K562 (cell line): ENCODE results near the gene CTIF. TPM values are rescaled to one million over a fixed set of nuclear protein-coding genes. Genes with fewer than 3 reads are reported as not detected.

Source experiments
- CBX3 ChIP-seq, 2 experiments: IDR thresholded peaks; 1 replicate in 1 of 2; 2 replicates in 1 of 2; pipeline ENCODE4 v1.6.1; 2012; ENCODE audit warnings: inconsistent platforms in 2 of 2, low read length in 2 of 2, borderline replicate concordance in 1 of 2, control low read depth in 1 of 2
- CTBP1 ChIP-seq: fragments of 450-650 bp; IDR thresholded peaks from 2 replicates; pipeline ENCODE4 v1.6.1; 2016; ENCODE audit warnings: borderline replicate concordance
- ELF2 ChIP-seq: fragments of 250-450 bp; sonication (Bioruptor Pico); IDR thresholded peaks from 2 replicates; pipeline ENCODE4 v1.5.0; 2021; ENCODE audit warnings: mild to moderate bottlenecking
- NCOA1 ChIP-seq: fragments of 450-650 bp; IDR thresholded peaks from 2 replicates; pipeline ENCODE4 v1.6.1; 2016; ENCODE audit warnings: low read depth
- PRPF4 ChIP-seq: fragments of 200-400 bp; formaldehyde crosslinking; IDR thresholded peaks from one replicate; pipeline ENCODE4 v1.6.1; 2017; ENCODE audit warnings: low read length, low read depth, mild to moderate bottlenecking; ENCODE audit not compliant: insufficient read depth, poor library complexity, severe bottlenecking
- RB1 ChIP-seq: fragments of 450-650 bp; IDR thresholded peaks from 2 replicates; pipeline ENCODE4 v1.6.1; 2017; ENCODE audit warnings: low read depth, mild to moderate bottlenecking
- SRSF7 ChIP-seq: fragments of 200-400 bp; formaldehyde crosslinking; optimal IDR thresholded peaks from 2 replicates; pipeline ENCODE3; 2017; ENCODE audit warnings: mild to moderate bottlenecking, low read depth, low read length
- TFAM ChIP-seq: fragments of 250-450 bp; sonication (Bioruptor Pico); conservative IDR thresholded peaks from 2 replicates; pipeline ENCODE4 v1.5.0; 2021; ENCODE audit warnings: mild to moderate bottlenecking, moderate library complexity
- TGIF2 ChIP-seq: sonication (generic); formaldehyde crosslinking; IDR thresholded peaks from 2 replicates; pipeline ENCODE4 v1.8.1; 2022; ENCODE audit warnings: mild to moderate bottlenecking, missing genetic modification reagents, moderate library complexity
- TOE1 ChIP-seq, 2 experiments: fragments of 450-650 bp in 1 of 2; sonication (generic) in 1 of 2; formaldehyde crosslinking in 1 of 2; IDR thresholded peaks; 2 replicates each; pipeline versions ENCODE4 v1.7.1 to v1.8.0; 2016 to 2022; ENCODE audit warnings: borderline replicate concordance in 2 of 2, mild to moderate bottlenecking in 2 of 2, antibody characterized with exemption in 1 of 2, inconsistent platforms in 1 of 2, low read depth in 1 of 2, missing genetic modification reagents in 1 of 2, moderate library complexity in 1 of 2
- ZNF124 ChIP-seq: sonication (generic); formaldehyde crosslinking; IDR thresholded peaks from 2 replicates; pipeline ENCODE4 v1.8.1; 2022; ENCODE audit warnings: missing genetic modification reagents
- ZNF444 ChIP-seq: fragments of 250-450 bp; sonication (Bioruptor Pico); IDR thresholded peaks from 2 replicates; pipeline ENCODE4 v1.4.0; 2020; ENCODE audit warnings: mild to moderate bottlenecking, moderate library complexity
- polyA plus RNA-seq, 8 experiments: library from polyadenylated mRNA; depleted of rRNA in 4 of 8; stranded (reverse) in 5 of 8; unstranded in 3 of 8; fragments of >200 nt; fragmentation: Nextera tagmentation in 2 of 8; fragmentation: Illumina TruSeq in 1 of 8; extraction: Ambion mirVana in 2 of 8; extraction: Trizol in 1 of 8; gene quantifications; 2 replicates each; pipeline versions ENCODE4 v1.2.1 to v1.2.3, GENCODE V29; 2011 to 2014; ENCODE audit warnings: inconsistent platforms in 1 of 8, missing spikeins in 1 of 8
- total RNA-seq, 7 experiments: library from RNA; depleted of rRNA in 6 of 7; stranded (reverse); fragments of >200 nt in 6 of 7; fragmentation: Illumina TruSeq in 2 of 7; extraction: Trizol in 2 of 7; gene quantifications; 2 replicates each; pipeline versions ENCODE4 v1.2.1 to v1.2.3, GENCODE V29; 2011 to 2021; ENCODE audit warnings: low replicate concordance in 1 of 7
- TF ChIP-seq, protein P1 (sequence below), 2 experiments: fragments of 450-650 bp in 1 of 2; IDR thresholded peaks; 2 replicates each; pipeline ENCODE4 v1.6.1; 2011 to 2017; ENCODE audit warnings: low read depth in 2 of 2, antibody characterized with exemption in 1 of 2, borderline replicate concordance in 1 of 2, low read length in 1 of 2, mild to moderate bottlenecking in 1 of 2, mixed read lengths in 1 of 2; ENCODE audit not compliant: control insufficient read depth in 1 of 2
- TF ChIP-seq, protein P2 (sequence below): sonication (generic); formaldehyde crosslinking; IDR thresholded peaks from 2 replicates; pipeline ENCODE4 v1.9.0; 2022; ENCODE audit warnings: mild to moderate bottlenecking, missing genetic modification reagents
- TF ChIP-seq, protein P3 (sequence below), 2 experiments: fragments of 250-450 bp in 1 of 2; fragments of 450-650 bp in 1 of 2; sonication (Bioruptor Pico) in 1 of 2; IDR thresholded peaks; 2 replicates each; pipeline versions ENCODE4 v1.6.1 to v1.8.0; 2016 to 2021; ENCODE audit warnings: mild to moderate bottlenecking in 2 of 2, moderate library complexity in 2 of 2, missing compliant biosample characterization in 1 of 2, missing genetic modification characterization in 1 of 2
- TF ChIP-seq, protein P4 (sequence below): fragments of 450-650 bp; IDR thresholded peaks from 2 replicates; pipeline ENCODE4 v1.6.1; 2016; ENCODE audit warnings: borderline replicate concordance
- TF ChIP-seq, protein P5 (sequence below): fragments of 450-650 bp; formaldehyde crosslinking; IDR thresholded peaks from 2 replicates; pipeline ENCODE4 v1.4.0; 2022; ENCODE audit warnings: missing genetic modification characterization
- TF ChIP-seq, protein P6 (sequence below): fragments of 450-650 bp; formaldehyde crosslinking; IDR thresholded peaks from 2 replicates; pipeline ENCODE4 v1.4.0; 2022; ENCODE audit warnings: mild to moderate bottlenecking, moderate library complexity

CTIF gene
- total and polyA plus RNA-seq, 9 of the 15 experiments (the other 6 are each of a cell fraction or from before 2014, with no cell fraction given) = 0.17 to 11.5 (median 2.2) TPM

DNA sequence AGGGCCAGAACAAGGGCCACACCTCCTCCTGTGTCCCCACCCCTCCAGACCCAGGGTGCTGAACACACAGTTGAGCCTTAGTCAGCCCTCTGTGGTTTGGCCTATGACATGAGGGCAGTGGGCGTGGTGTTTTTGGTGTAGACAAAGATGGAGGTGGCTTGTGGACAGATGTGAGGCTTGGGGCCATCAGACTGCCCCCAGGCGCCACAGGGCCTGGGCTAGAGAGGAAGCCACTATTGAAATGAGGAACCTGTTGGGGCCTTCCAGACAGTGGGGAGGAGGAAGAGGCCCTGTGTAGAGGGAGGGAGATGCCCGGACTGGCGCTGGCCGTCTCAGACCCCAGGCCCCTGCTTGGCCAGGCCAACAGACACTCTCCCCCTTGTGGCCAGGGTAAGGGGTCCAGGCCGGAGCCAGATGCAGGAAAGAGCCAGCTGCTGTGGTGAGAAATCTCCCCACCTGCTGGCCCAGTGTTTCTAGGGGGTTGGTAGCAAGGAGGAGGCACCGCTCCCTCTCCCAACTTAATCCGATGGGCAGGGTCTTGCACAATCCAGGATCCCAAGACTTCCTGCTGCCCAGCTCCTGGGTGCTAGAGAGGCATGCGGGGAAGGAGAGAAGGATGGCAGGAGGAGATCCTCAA, 358.2 kb downstream of the CTIF start (continued):
- TF ChIP-seq, protein P1, sequence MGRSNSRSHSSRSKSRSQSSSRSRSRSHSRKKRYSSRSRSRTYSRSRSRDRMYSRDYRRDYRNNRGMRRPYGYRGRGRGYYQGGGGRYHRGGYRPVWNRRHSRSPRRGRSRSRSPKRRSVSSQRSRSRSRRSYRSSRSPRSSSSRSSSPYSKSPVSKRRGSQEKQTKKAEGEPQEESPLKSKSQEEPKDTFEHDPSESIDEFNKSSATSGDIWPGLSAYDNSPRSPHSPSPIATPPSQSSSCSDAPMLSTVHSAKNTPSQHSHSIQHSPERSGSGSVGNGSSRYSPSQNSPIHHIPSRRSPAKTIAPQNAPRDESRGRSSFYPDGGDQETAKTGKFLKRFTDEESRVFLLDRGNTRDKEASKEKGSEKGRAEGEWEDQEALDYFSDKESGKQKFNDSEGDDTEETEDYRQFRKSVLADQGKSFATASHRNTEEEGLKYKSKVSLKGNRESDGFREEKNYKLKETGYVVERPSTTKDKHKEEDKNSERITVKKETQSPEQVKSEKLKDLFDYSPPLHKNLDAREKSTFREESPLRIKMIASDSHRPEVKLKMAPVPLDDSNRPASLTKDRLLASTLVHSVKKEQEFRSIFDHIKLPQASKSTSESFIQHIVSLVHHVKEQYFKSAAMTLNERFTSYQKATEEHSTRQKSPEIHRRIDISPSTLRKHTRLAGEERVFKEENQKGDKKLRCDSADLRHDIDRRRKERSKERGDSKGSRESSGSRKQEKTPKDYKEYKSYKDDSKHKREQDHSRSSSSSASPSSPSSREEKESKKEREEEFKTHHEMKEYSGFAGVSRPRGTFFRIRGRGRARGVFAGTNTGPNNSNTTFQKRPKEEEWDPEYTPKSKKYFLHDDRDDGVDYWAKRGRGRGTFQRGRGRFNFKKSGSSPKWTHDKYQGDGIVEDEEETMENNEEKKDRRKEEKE (IDR thresholded peaks at IDR 0.05; ENCODE audit: borderline replicate concordance in 1 of 2, control insufficient read depth in 1 of 2, low read depth in 2 of 2, low read length in 1 of 2) = no peak
- TF ChIP-seq NCOA1 (no peak), RB1 (no peak), ZNF124 (CRISPR knock-in tag) (no peak), TGIF2 (CRISPR knock-in tag) (no peak), TOE1 (IDR thresholded peaks at IDR 0.05; ENCODE audit: borderline replicate concordance) (peak; percentile 7; the same call in 1 of the 2 replicates), TOE1 (CRISPR knock-in tag; IDR thresholded peaks at IDR 0.05; ENCODE audit: borderline replicate concordance, low read depth) (no peak), TFAM (CRISPR knock-in tag) (no peak), PRPF4 (no peak), SRSF7 (no peak), CBX3 (IDR thresholded peaks at IDR 0.05; ENCODE audit: borderline replicate concordance in 1 of 2, low read length in 2 of 2) (no peak), ZNF444 (CRISPR knock-in tag) (no peak), ELF2 (CRISPR knock-in tag) (no peak), CTBP1 (peak; percentile 87)
- TF ChIP-seq, protein P2, sequence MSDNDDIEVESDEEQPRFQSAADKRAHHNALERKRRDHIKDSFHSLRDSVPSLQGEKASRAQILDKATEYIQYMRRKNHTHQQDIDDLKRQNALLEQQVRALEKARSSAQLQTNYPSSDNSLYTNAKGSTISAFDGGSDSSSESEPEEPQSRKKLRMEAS (CRISPR knock-in tag) = peak; percentile 70
- TF ChIP-seq, protein P3, sequence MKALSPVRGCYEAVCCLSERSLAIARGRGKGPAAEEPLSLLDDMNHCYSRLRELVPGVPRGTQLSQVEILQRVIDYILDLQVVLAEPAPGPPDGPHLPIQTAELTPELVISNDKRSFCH (CRISPR knock-in tag; IDR thresholded peaks at IDR 0.05) = no peak
- TF ChIP-seq, protein P3 (tag; IDR thresholded peaks at IDR 0.05) = no peak
- TF ChIP-seq, protein P4, sequence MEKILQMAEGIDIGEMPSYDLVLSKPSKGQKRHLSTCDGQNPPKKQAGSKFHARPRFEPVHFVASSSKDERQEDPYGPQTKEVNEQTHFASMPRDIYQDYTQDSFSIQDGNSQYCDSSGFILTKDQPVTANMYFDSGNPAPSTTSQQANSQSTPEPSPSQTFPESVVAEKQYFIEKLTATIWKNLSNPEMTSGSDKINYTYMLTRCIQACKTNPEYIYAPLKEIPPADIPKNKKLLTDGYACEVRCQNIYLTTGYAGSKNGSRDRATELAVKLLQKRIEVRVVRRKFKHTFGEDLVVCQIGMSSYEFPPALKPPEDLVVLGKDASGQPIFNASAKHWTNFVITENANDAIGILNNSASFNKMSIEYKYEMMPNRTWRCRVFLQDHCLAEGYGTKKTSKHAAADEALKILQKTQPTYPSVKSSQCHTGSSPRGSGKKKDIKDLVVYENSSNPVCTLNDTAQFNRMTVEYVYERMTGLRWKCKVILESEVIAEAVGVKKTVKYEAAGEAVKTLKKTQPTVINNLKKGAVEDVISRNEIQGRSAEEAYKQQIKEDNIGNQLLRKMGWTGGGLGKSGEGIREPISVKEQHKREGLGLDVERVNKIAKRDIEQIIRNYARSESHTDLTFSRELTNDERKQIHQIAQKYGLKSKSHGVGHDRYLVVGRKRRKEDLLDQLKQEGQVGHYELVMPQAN = no peak
- TF ChIP-seq, protein P5, sequence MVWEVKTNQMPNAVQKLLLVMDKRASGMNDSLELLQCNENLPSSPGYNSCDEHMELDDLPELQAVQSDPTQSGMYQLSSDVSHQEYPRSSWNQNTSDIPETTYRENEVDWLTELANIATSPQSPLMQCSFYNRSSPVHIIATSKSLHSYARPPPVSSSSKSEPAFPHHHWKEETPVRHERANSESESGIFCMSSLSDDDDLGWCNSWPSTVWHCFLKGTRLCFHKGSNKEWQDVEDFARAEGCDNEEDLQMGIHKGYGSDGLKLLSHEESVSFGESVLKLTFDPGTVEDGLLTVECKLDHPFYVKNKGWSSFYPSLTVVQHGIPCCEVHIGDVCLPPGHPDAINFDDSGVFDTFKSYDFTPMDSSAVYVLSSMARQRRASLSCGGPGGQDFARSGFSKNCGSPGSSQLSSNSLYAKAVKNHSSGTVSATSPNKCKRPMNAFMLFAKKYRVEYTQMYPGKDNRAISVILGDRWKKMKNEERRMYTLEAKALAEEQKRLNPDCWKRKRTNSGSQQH (CRISPR knock-in tag) = no peak
- TF ChIP-seq, protein P6, sequence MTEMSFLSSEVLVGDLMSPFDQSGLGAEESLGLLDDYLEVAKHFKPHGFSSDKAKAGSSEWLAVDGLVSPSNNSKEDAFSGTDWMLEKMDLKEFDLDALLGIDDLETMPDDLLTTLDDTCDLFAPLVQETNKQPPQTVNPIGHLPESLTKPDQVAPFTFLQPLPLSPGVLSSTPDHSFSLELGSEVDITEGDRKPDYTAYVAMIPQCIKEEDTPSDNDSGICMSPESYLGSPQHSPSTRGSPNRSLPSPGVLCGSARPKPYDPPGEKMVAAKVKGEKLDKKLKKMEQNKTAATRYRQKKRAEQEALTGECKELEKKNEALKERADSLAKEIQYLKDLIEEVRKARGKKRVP (CRISPR knock-in tag) = no peak
